ENCODE data around the gene MYCT1.
"Not testable (repeated sequence)": the region's sequence is repeated elsewhere in the genome, so short reads cannot be mapped to it uniquely, and the experiment has no call there.

MYCT1 gene

DNA sequence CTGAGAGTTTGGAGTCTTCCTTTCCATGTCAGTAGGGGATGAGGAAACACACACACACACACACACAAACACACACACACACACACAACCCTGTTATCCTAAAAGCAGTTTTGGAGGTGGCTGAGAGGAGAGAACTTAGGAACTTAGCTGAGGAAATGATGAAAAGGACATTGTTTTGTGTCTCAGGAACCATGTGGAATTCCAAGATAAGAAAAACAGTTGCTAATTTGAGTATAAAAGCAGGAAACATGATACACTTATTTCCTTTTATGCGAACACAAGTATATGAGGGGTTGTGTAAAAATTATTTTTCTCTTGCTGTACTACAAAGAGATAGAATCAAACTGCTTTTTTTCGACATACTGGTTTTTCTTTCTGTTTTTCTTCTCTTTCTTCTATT, at the start of gene MYCT1:
Gene MYCT1, plus strand, starts transcription at position 264 of the 400 bp plus-strand sequence. Its CDS starts 6 bp downstream, at position 270.
- no peak for DNase-seq (ENCODE audit: low read depth in 2 of 3, low spot score in 2 of 3)

- DNase-seq (ENCODE audit: low read depth in 2 of 3, low spot score in 2 of 3): no peak
Observed at GRCh38 chr6:152648105-152648504, 49.6 kb upstream of the MYCT1 start.

DNA sequence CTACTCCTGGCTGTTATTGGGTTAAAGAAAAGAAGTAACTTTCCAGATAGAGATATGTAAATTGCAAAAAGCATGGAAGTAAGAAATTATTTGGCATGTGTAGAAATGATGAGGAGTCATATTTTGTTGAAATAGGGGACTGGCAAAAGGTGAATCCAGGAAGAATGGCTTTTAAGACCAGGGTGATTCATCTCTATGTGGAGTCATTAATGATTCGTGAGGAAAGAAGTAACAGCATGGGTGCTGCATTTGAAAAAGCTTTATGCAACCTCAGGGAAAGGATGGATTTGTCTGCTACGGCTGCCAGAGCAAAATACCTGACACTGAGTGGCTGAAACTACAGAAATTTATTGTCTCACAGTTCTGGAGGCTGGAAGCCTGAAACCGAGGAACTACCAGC, 45.7 kb upstream of the MYCT1 start:
- DNase-seq (ENCODE audit: low read depth in 2 of 3, low spot score in 2 of 3): no peak

DNA sequence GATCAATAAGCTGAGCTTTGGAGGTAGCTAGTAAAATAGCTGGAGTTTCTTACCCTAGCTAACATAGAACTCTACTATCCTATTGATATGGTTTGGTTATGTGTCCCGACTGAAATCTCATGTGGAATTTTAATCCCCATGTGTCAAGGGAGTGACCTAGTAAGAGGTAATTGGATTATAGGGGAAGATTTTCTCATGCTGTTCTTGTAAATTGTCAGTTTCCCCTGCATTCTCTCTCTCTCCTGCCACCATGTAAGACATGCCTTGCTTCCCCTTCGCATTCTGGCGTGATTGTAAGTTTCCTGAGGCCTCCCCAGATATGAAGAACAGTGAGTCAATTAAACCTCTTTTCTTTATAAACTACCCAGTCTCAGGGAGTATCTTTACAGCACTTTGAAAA, 35.9 kb upstream of the MYCT1 start:
- no peak for DNase-seq (ENCODE audit: low read depth in 2 of 3, low spot score in 2 of 3)

- DNase-seq (ENCODE audit: low read depth in 2 of 3, low spot score in 2 of 3): no peak
Observed at GRCh38 chr6:152669895-152670294, 27.8 kb upstream of the MYCT1 start.

- DNase-seq (ENCODE audit: low read depth in 2 of 3, low spot score in 2 of 3): no peak
Observed at GRCh38 chr6:152671171-152671570, 26.5 kb upstream of the MYCT1 start.

GRCh38 chr6:152673236-152673635, 24.5 kb upstream of the MYCT1 start:
- DNase-seq (ENCODE audit: low read depth in 2 of 3, low spot score in 2 of 3): no peak

DNA sequence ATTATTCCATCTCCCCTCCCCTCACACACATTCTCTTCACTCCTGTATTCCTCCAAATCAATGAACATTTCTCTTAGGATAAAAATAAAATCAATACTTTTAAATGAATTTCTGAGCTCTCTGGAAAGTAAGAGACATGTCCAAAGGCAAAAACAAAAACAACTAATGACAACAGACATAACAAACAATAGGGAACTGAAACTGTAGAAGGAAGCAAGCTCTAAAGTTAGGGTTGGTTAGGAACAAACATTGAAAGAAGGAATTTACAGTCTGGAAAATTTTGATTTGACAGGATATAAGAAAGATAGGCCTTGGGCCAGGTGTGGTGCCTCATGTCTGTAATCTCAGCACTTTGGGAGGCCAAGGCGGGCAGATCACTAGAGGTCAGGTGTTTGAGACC, 17.5 kb upstream of the MYCT1 start:
- DNase-seq (ENCODE audit: low read depth in 2 of 3, low spot score in 2 of 3): no peak

- DNase-seq (ENCODE audit: low read depth in 2 of 3, low spot score in 2 of 3): no peak
Observed at GRCh38 chr6:152680879-152681517, 16.7 kb upstream of the MYCT1 start.

DNA sequence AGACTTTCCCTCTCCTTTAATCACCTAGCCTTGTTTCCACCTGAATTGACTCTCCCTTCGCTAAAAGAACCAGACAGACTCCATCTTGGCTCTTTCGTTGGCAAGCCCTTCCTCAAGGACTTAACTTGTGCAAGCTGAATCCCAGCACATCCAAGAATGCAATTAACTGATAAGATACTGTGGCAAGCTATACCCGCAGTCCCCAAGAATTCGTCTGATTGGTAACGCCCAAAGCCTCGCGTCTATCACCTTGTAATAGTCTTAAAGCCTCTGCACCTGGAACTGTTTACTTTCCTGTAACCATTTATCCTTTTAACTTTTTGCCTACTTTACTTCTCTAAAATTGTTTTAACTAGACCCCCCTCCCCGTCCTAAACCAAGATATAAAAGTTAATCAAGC, 15.6 kb upstream of the MYCT1 start:
- DNase-seq (ENCODE audit: low read depth in 2 of 3, low spot score in 2 of 3): no peak

DNA sequence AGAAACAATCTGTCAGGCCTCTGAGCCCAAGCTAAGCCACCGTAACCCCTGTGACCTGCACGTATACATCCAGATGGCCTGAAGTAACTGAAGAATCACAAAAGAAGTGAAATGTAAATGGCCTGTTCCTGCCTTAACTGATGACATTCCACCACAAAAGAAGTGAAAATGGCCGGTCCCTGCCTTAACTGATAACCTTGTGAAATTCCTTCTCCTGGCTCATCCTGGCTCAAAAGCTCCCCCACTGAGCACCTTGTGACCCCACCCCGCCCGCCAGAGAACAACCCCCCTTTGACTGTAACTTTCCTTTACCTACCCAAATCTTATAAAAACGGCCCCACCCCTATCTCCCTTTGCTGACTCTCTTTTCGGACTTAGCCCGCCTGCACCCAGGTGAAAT, 14.8 kb upstream of the MYCT1 start:
- DNase-seq (ENCODE audit: low read depth in 2 of 3, low spot score in 2 of 3): not testable (repeated sequence)

DNA sequence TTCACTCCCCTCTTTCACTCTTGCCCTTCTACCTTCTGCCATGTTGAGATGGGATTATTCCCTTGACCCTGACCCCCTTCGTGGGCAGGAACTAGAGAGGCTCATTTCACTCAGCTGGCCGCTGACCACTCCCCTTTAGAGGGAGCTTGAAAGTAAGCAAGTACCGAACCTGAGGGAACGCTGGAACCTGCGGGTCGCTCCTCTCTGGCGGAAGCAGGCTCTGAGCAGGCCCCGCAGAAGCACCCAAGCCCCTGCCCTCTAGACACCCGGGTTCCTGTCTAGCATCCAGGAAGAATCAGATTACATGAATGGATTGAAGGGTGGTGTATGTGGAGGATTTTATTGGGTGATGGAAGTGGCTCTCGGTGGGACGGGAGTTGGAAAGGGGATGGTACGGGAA, 11.9 kb upstream of the MYCT1 start:
- no peak for DNase-seq (ENCODE audit: low read depth in 2 of 3, low spot score in 2 of 3)

GRCh38 chr6:152695372-152696045, 2.2 kb upstream of the MYCT1 start:
- DNase-seq (ENCODE audit: low read depth in 2 of 3, low spot score in 2 of 3): no peak

DNA sequence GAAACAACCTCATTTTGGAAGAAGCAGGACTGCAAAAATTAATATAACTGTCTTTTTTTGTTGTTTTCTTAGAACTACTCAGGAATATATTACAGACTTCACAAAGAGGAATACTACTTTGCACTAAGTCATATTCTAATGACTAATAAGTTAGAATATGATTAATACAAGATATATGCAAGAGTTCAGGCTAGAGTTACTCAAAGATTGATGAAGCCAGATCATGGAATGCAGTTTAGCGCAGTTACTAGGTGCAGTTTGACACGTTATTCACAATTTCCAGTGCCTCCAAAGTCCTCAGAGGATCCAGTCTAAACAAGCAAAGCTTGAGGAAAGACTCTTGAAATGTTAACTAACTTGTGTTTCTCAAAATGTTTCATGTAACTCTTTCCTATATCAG, 1.2 kb upstream of the MYCT1 start:
- DNase-seq (ENCODE audit: low read depth in 2 of 3, low spot score in 2 of 3): no peak

- no peak for DNase-seq (ENCODE audit: low read depth in 2 of 3, low spot score in 2 of 3)
Observed at GRCh38 chr6:152698692-152699091, 995 bp downstream of the MYCT1 start.

DNA sequence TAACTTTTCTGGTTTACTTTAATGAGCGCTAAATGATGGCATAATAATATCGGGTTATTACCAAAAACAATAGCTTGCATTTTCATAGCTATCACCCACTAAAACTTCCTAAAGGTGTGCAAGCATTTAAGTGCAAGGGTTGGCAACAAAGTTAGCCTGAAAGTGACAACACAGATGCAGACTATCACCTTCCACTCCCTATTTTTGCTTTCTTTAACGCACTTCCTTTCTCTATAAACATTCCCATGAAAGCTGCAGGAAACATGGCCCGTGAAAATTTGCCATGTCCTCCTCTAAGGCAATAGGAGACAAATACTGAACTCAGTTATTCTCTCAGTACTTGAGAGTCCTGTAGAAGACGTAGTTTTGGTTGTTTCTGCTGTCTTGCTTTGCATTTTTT, 2.7 kb downstream of the MYCT1 start:
- DNase-seq (ENCODE audit: low read depth in 2 of 3, low spot score in 2 of 3): no peak

DNA sequence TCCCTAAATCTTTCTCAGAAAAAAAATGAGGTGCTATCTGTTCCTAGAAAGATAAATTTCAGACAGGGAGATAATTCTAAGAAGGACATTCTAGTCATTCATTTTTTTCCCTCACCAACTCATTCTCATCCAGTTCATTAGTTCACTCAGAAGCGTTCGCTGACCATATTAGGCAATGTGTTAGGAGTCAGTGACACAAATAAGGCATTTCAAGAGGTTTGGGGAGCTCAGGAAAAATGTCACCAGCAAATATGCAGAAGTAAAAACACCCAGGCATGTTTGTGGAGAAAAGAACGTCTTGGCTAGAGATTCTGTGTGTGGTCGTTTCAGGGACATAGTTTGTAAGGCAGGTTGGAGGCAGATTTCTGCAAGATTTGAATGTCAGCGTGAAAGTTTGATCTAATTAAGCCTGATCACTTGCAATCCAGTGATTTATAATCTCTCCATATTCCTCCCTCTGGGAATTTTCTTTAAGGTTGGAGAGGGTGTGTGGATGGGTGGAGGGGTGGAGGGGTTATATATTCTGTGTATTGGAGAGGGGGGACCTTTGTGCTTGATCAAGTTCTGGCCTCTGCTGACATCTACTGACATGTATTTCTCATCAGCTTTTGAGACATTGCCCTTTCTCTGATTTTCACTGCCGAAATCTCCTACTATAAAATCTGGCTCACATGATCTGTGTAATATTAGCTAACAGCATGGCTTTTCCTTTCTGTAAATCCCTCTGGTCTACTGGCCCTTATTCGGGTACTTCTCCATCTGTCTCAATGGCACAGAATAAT, 3.6 kb downstream of the MYCT1 start:
- DNase-seq (ENCODE audit: low read depth in 2 of 3, low spot score in 2 of 3): no peak

- no peak for DNase-seq (ENCODE audit: low read depth in 2 of 3, low spot score in 2 of 3)
Observed at GRCh38 chr6:152701863-152702401, 4.2 kb downstream of the MYCT1 start.

DNA sequence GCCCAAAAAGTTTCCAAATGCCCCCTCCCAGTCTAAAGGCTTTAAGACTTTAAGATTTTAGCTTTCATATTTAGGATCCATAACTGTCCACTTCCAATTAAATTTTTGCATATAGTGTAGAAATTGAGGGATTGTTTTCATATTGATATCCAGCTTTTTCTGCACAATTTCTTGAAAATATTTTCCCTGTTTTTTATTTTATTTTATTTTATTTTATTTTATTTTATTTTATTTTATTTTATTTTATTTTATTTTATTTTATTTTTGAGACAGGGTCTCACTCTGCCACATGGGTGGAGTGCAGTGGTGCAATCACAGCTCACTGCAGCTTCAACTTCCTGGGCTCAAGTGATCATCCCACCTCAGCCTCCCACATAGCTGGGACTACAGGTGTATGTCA, 6.1 kb downstream of the MYCT1 start:
- DNase-seq (ENCODE audit: low read depth in 2 of 3, low spot score in 2 of 3): not testable (repeated sequence)

DNA sequence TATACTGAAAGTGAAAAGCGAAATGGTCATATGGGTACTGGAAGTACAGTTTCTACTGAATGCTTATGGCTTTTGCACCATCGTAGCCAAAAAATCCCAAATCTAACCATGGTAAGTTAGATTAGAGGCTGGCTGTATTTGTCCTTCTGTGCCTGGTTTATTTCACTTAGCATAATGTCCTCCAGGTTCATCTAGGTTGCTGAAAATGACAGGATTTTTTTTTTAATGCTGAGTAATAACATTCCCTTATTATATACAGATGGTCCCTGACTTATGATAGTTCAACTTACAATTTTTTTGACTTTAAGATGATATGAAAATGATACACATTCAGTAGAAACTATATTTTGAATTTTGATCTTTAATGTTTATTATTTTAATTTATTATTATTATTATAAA, 7.6 kb downstream of the MYCT1 start:
- no peak for DNase-seq (ENCODE audit: low read depth in 2 of 3, low spot score in 2 of 3)

DNA sequence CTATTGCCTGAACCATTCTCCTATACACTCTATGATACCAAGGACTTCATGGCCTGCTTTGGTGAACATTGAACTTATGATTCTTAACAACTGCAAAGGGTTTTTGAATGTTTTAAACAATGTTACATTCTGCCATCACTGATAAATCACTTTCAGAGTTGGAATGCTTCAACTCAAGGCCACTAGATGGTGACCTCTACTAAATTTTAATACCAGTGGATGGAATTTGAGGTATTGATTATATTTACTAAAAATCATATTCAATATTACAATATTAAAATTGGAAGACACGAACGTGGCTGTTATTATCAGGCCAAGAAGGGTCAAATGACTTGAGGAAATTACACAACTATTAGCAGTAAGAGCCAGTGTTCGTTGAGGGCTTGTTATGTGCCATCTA, 18.6 kb downstream of the MYCT1 start:
- DNase-seq (ENCODE audit: low read depth in 2 of 3, low spot score in 2 of 3): no peak

GRCh38 chr6:152720974-152721373, 23.3 kb downstream of the MYCT1 start:
- no peak for DNase-seq (ENCODE audit: low read depth in 2 of 3, low spot score in 2 of 3)

Data from activated CD8-positive, alpha-beta memory T cell treated with anti-CD3 and anti-CD28 coated beads for 48 hours (primary cell).